ENCODE results near the gene EFNB1.

DNA sequence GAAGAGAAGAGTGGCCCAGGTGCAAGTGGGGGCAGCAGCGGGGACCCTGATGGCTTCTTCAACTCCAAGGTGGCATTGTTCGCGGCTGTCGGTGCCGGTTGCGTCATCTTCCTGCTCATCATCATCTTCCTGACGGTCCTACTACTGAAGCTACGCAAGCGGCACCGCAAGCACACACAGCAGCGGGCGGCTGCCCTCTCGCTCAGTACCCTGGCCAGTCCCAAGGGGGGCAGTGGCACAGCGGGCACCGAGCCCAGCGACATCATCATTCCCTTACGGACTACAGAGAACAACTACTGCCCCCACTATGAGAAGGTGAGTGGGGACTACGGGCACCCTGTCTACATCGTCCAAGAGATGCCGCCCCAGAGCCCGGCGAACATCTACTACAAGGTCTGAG is 11.4 kb downstream of the EFNB1 start:
- TF ChIP-seq, protein P1, sequence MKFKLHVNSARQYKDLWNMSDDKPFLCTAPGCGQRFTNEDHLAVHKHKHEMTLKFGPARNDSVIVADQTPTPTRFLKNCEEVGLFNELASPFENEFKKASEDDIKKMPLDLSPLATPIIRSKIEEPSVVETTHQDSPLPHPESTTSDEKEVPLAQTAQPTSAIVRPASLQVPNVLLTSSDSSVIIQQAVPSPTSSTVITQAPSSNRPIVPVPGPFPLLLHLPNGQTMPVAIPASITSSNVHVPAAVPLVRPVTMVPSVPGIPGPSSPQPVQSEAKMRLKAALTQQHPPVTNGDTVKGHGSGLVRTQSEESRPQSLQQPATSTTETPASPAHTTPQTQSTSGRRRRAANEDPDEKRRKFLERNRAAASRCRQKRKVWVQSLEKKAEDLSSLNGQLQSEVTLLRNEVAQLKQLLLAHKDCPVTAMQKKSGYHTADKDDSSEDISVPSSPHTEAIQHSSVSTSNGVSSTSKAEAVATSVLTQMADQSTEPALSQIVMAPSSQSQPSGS (IDR thresholded peaks at IDR 0.05; ENCODE audit: low read length), result no peak
- TF ChIP-seq RAD21 (IDR thresholded peaks at IDR 0.05 in 1 of 2, conservative IDR thresholded peaks at IDR 0.05 in 1 of 2; ENCODE audit: low read depth in 2 of 2, low read length in 2 of 2) (no peak), TBP (IDR thresholded peaks at IDR 0.05; ENCODE audit: low read depth, low read length) (no peak), EZH2 (IDR thresholded peaks at IDR 0.05; ENCODE audit: low read depth, low read length, severe bottlenecking) (no peak), USF2 (IDR thresholded peaks at IDR 0.05; ENCODE audit: low read length) (no peak), FOSL1 (IDR thresholded peaks at IDR 0.05; ENCODE audit: insufficient read depth, low read depth, low read length) (no peak), CHD2 (IDR thresholded peaks at IDR 0.05; ENCODE audit: low read length) (no peak), CTCF (IDR thresholded peaks at IDR 0.05; ENCODE audit: control extremely low read depth in 1 of 3, insufficient read depth in 1 of 3, low read depth in 1 of 3, low read length in 3 of 3) (no peak), SIRT6 (IDR thresholded peaks at IDR 0.05; ENCODE audit: low read length) (no peak), CBX5 (IDR thresholded peaks at IDR 0.05; ENCODE audit: low read depth, low read length) (no peak), TEAD4 (IDR thresholded peaks at IDR 0.05; ENCODE audit: low read depth, low read length) (no peak), POLR2AphosphoS5 (IDR thresholded peaks at IDR 0.05; ENCODE audit: low read depth, low read length) (no peak)
- TF ChIP-seq, protein P2, sequence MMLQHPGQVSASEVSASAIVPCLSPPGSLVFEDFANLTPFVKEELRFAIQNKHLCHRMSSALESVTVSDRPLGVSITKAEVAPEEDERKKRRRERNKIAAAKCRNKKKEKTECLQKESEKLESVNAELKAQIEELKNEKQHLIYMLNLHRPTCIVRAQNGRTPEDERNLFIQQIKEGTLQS (IDR thresholded peaks at IDR 0.05; ENCODE audit: insufficient read depth, low read depth, low read length), result no peak
